ENCODE measurements around the gene CEP135. TPM values are rescaled to one million over a fixed set of nuclear protein-coding genes. Genes with fewer than 3 reads are reported as not detected.

The CEP135 gene
- total RNA-seq, 4 donors from 2014 or later = 5.3 to 27.1 (median 8.4) TPM

DNA sequence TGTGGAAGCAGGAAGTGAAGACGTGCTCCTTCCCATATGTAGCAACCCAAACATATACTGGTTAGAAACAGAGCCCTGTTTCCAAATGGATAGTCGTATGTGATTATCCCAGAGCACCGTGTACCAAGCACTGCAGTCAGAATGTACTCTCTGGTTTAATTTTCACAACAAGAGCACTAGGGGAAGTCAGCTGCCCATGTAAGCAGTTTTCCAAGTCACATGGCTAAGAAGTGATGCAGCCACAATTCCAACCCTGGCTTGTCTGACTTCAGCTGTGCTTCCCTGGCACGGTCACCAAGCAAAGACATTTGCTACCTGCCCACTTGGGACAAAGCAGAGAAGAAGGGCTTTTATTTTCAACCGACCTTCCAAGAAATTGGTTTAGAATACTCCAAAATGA lies 28.2 kb upstream of the CEP135 start:
- no peak for DNase-seq
- Histone ChIP-seq H3K36me3 (no peaks in the 10 kb centered on the region), H3K27me3 (no peaks in the 10 kb centered on the region), H3K27ac (no peak overlapping the region), H3K4me3 (no peak overlapping the region), H3K9me3 (no peaks in the 10 kb centered on the region), H3K4me1 (no peaks in the 10 kb centered on the region)
- no peak for TF ChIP-seq POLR2A (IDR thresholded peaks at IDR 0.05)
- TF ChIP-seq, protein P1, sequence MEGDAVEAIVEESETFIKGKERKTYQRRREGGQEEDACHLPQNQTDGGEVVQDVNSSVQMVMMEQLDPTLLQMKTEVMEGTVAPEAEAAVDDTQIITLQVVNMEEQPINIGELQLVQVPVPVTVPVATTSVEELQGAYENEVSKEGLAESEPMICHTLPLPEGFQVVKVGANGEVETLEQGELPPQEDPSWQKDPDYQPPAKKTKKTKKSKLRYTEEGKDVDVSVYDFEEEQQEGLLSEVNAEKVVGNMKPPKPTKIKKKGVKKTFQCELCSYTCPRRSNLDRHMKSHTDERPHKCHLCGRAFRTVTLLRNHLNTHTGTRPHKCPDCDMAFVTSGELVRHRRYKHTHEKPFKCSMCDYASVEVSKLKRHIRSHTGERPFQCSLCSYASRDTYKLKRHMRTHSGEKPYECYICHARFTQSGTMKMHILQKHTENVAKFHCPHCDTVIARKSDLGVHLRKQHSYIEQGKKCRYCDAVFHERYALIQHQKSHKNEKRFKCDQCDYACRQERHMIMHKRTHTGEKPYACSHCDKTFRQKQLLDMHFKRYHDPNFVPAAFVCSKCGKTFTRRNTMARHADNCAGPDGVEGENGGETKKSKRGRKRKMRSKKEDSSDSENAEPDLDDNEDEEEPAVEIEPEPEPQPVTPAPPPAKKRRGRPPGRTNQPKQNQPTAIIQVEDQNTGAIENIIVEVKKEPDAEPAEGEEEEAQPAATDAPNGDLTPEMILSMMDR (IDR thresholded peaks at IDR 0.05) = no peak
- intact Hi-C loops (cut with DNase I; ENCODE audit: low total_unique reads) = no loop called here

DNA sequence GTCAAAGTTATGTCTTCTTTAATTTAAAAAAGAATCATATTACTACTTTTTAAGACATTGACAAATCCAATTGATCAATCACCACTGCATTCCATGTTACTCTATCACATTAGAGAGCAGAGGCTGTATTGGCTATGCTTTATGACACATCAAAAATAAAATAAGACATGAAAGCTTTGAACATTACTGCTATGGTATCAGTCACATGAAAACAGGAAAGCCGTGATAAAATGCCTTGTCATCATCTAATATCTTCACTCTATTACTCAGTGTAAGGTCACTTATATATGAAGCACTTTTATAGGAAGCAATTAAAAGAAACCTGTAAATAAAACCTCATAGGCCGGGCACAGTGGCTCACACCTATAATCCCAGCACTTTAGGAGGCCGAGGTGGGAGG lies 27.7 kb upstream of the CEP135 start:
- no peaks in the 10 kb centered on the region for H3K36me3 ChIP-seq
- TF ChIP-seq POLR2A (IDR thresholded peaks at IDR 0.05) = no peak
- TF ChIP-seq, protein P1 (IDR thresholded peaks at IDR 0.05) = no peak
- no peak overlapping the region for H3K27ac ChIP-seq
- H3K9me3 ChIP-seq = no peaks in the 10 kb centered on the region
- H3K4me3 ChIP-seq = no peak overlapping the region
- H3K4me1 ChIP-seq = no peaks in the 10 kb centered on the region
- intact Hi-C loops (cut with DNase I; ENCODE audit: low total_unique reads) = no loop called here
- DNase-seq = no peak
- no peaks in the 10 kb centered on the region for H3K27me3 ChIP-seq

DNA sequence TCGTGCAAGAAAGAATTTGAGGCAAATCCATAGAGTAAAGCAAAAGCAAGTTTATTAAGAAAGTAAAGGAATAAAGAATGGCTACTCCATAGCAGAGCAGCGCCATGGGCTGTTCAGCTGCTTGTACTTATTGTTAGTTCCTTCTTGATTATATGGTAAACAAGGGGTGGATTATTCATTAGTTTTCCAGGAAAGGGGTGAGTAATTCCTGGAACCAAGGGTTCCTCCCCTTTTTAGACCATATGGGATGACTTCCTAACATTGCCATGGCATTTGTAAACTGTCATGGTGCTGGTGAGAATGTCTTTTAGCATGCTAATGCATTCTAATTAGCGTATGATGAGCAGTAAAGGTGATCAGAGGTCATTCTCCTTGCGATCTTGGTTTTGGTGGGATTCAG lies 23.5 kb upstream of the CEP135 start:
- no peaks in the 10 kb centered on the region for H3K27me3 ChIP-seq
- H3K4me1 ChIP-seq = no peaks in the 10 kb centered on the region
- intact Hi-C loops (cut with DNase I; ENCODE audit: low total_unique reads) = no loop called here
- no peaks in the 10 kb centered on the region for H3K36me3 ChIP-seq
- no peak overlapping the region for H3K4me3 ChIP-seq
- no peak overlapping the region for H3K27ac ChIP-seq
- no peaks in the 10 kb centered on the region for H3K9me3 ChIP-seq
- DNase-seq = no peak
- TF ChIP-seq POLR2A (IDR thresholded peaks at IDR 0.05) = no peak
- TF ChIP-seq, protein P1 (IDR thresholded peaks at IDR 0.05) = no peak

DNA sequence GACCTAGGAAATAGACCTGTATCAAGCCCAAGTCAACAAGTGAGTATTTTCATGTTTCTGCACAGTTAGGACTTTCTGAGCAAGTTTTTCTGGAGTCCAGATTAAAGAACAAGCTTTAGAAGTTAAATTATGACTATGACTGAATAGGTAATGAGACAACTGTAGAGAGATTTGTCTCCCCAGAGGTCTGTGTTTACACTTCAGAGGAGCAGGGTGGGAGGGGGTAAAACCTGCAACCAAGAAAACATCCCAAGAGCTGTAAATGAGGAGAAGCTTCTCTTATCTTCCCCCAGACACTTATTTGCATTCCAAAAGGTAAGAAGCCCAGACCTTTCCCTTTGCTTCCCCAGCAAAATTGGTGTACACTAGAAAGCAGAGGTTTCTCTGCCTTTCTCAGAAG lies 22.1 kb upstream of the CEP135 start:
- H3K27ac ChIP-seq = peak overlapping the region in 1 of 2 donors; percentile 34
- H3K4me3 ChIP-seq = no peak overlapping the region
- H3K4me1 ChIP-seq = no peaks in the 10 kb centered on the region
- intact Hi-C loops (cut with DNase I; ENCODE audit: low total_unique reads) = no loop called here
- no peaks in the 10 kb centered on the region for H3K9me3 ChIP-seq
- no peaks in the 10 kb centered on the region for H3K36me3 ChIP-seq
- no peaks in the 10 kb centered on the region for H3K27me3 ChIP-seq
- TF ChIP-seq POLR2A (IDR thresholded peaks at IDR 0.05) = no peak
- TF ChIP-seq, protein P1 (IDR thresholded peaks at IDR 0.05) = no peak
- no peak for DNase-seq

DNA sequence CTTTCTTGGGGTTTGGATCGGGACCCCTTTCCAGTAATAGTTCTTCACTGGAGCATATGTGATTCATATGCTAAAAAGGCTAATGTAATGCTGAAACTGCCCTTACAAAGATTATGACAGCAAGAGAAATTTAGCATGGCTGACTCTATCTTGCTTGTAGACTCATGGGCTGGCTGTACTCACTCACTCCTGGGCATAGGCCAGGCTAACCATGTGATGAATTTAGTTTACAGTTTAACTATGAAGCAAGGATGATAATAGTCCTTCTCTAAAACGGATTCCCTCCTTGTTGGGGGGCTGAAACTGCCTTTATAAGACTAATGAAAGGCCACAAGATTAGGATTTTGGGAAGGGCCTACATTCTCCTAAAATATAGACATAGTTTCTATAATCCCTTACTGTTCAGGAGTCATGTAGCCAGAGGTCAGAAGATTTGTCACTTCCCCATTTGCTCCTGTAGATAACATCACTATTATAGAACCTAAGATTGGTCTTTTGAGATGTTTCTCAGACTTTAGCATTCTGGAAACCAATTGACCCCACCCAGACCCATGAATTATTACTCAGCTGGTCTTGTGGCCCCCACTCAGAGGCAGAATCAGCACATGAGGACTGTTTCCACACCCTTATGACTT lies 20.8 kb upstream of the CEP135 start:
- Histone ChIP-seq H3K36me3 (no peaks in the 10 kb centered on the region), H3K9me3 (no peaks in the 10 kb centered on the region), H3K27ac (no peak overlapping the region), H3K4me3 (no peak overlapping the region), H3K4me1 (no peaks in the 10 kb centered on the region), H3K27me3 (no peaks in the 10 kb centered on the region)
- intact Hi-C loops (cut with DNase I; ENCODE audit: low total_unique reads) = no loop called here
- no peak for DNase-seq
- TF ChIP-seq, protein P1 (IDR thresholded peaks at IDR 0.05) = no peak
- TF ChIP-seq POLR2A (IDR thresholded peaks at IDR 0.05) = no peak

Measured in uterus (tissue), 4 donors.